Measurements from ENCODE around the gene RBFOX2.
"Not testable (repeated sequence)": the region's sequence is repeated elsewhere in the genome, so short reads cannot be mapped to it uniquely, and the experiment has no call there.

The RBFOX2 gene

DNA sequence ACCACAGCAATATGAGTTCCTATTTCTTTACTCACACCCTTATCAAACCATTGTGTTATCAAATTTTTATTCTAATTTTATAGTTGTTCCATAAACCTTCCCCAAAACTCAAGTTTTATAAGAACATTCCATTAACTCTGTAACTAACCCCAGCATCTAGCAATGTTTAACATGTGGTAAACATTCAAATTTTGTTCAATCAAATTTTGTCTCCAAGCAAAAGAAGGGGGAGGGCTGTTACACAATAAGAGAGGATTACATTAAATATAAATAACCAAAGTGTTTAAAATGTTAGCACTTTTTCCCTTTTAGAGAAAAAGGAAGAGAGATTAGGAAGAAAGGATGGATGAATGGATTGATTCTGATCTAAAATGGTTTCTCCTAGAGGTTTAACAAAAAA is 20.5 kb downstream of the RBFOX2 start:
- no peak for DNase-seq

- no peak for DNase-seq
These were observed 24.5 kb downstream of the RBFOX2 start for GRCh38 chr22:36003972-36004674.

- DNase-seq: no peak
These were observed 25.8 kb downstream of the RBFOX2 start for GRCh38 chr22:36002718-36003260.

DNA sequence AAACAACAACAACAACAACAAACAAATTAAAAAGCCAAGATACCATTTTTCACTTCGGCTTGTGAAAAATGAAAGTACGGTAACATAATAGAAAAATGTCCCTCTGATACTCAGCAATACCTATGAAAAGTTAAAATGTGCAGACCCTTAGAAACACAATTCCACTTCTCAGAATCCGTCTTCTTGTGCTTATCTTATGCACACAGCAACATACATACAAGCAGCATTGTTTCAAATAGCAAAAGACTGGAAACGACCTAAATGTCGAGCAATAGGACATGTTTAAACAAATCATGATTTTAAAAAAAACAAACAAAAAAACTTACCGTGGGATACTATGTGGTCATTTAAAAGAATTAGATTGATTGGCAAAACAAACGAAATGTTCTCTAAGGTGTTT is 26.5 kb downstream of the RBFOX2 start:
- DNase-seq: no peak

- no peak for DNase-seq
These were observed 29.9 kb downstream of the RBFOX2 start for GRCh38 chr22:35998748-35999147.

- DNase-seq: no peak
These were observed 31.2 kb downstream of the RBFOX2 start for GRCh38 chr22:35997438-35997837.

GRCh38 chr22:35996596-35996995 is 32.0 kb downstream of the RBFOX2 start:
- DNase-seq: no peak

DNA sequence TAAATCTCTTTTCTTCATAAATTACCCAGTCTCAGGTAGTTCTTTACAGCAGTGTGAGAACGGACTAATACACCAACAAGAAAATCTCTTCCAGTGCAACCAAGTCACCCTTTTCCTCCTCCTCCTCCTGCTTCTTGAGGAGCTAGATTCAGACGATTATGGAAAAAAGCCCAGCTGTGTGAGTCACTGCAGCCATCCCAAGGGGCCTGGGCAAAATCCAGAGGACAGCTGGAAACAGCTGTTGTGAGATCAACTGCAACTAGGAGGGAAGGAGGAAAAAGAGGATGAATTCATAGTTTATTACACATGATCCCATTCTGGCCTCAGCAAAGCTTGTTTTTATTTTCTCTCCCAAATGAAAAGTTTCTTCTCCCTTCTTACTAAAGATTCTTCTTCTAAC is 32.9 kb downstream of the RBFOX2 start:
- no peak for DNase-seq

DNA sequence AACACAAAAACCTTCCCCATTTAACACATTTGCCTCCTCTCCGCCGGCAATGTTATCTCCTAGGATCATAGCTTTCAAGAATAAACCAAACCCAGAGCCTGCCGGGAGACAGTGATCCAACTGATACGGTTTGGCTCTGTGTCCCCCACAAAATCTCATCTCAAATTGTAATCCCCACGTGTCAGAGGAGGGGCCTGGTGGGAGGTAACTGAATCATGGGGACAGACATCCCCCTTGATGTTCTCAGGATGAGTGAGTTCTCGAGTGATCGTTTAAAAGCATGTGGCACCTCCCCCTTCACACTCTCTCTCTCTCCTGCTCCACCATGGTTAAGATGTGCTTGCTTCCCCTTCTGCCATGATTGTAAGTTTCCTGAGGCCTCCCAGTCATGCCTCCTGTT is 33.3 kb downstream of the RBFOX2 start:
- no peak for DNase-seq

GRCh38 chr22:35993727-35994126 is 34.9 kb downstream of the RBFOX2 start:
- DNase-seq: not testable (repeated sequence)

DNA sequence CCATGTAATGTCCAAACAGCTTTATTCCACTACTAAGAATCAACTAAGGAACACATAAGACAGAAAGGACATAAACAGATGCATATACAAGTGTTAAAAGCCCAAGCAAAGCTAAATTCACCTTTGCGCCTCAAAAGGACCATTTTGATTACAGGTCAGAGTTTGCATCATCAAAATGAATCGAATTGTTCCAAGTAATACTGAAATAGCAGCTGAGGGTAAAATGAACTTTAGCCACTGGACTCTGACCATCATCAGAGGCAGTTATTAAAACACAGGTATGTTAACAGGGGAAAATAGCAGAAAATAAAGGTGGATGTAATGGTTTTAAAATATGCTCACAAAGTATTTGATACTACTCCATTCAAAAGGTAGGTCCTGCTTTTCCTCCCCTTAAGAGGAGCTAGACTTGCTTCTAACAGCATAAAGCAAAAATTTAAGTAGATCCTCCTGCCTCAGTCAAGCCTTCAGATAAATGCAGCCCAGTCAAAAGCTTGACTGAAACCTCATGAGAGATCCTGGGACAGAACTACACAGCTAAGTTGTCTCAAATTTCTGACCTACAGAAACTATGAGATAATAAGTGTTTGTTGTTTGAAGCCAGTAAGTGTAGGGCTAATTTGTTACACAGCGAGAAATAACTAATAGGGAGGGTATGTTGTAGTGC is 35.4 kb downstream of the RBFOX2 start:
- DNase-seq: no peak

GRCh38 chr22:35991168-35991567 is 37.5 kb downstream of the RBFOX2 start:
- no peak for DNase-seq

GRCh38 chr22:35988030-35988429 is 40.6 kb downstream of the RBFOX2 start:
- no peak for DNase-seq

DNA sequence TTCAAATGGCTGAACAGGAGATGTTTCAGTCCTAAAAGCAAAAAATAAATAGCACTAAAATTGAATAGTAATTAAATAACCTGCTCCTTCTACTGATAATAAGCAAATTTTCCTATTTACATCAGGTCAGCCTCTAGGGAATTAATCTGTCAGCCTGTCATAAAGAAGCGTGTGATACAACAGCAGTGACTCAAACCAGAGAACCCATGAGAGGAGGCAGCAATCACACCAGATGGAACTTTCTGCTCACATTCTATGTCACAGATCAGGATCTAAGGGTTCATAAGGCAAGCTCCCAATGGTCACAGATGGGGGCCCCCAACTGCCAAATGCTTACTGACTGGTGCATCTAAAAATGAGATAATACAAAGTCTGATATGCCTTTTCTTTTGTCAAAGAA is 41.1 kb downstream of the RBFOX2 start:
- no peak for DNase-seq

DNA sequence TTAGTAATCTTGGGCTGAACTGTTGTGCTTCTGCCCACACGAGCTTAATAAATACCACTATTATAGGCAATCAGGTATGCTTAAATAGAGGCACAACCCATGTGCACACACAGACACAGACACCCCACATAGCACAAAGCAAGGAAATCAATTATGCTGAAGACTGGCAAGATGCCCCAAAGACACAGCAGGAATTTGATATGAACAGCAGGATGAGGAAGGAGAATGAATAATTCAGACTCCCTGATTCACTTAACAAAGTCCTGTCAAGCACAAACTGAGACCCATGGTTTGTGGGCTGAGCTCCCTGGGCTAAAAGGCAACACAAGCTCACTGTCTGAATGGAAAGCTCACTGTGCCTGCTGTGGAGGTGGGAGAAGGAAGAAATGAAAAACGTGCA is 42.5 kb downstream of the RBFOX2 start:
- DNase-seq: no peak

DNA sequence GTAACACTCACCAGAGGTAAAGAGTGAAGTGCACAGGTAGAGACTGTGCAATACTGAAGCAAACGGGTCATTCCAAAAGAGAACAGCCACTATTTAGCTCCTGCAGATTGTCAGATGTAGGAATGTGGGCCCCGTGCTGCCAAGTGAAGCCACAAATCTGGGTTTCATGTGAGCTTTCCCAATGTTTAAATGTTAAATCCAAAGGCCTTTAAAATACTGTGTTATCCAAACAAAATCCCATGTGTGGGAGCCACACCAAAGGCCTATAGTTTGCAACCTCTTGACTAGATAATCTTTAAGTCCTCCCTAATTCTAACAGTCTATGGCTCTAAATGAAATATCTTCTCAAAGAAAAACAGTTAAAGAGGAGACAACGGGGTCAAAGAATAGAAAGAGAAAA is 43.3 kb downstream of the RBFOX2 start:
- DNase-seq: no peak

DNA sequence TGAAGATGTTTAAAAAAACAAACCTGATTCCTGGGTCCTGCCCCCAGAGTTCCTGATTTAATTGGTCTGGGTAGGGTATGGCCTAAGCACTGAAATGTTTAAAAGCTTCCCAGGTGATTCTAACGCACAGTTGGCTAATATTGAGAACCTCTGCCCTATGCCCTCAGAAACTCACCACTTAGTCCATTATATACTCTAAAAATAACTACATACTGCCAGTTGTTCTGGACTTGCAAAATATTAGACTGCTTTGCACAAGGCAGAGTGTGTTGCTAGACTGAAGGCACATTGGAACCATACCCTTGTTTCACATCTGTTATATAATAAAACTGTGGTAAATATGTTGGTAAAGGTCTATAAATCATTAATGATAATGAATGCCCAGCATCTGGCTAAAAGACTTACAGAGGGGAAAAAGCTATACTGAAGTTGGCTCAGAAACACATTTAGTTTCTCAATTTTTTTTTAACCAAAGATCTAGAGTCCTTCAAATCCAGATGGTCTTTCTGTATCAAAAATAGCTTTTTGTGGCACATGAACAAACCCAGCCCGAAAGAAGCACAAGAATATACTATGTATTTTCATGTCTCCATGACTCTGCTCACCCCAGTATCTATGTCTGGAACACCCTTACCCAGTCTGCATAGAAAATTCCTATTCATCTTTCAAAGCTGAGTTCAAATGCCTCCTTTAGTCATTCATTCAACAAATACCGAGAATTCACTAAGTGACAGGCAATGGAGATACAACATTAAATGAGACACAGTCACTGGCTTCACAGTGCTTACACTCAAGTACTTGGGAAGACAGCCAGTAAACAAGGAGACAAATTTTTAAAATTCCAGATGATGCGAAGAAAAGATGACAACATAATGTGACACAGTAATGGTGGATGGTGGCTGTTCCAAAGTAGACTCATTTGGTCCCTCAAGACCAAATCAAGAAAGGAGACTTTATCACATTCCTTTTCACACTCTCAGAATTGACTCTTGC is 44.1 kb downstream of the RBFOX2 start:
- no peak for DNase-seq

GRCh38 chr22:35981900-35982299 is 46.7 kb downstream of the RBFOX2 start:
- DNase-seq: no peak

GRCh38 chr22:35978889-35979288 is 49.7 kb downstream of the RBFOX2 start:
- no peak for DNase-seq

DNA sequence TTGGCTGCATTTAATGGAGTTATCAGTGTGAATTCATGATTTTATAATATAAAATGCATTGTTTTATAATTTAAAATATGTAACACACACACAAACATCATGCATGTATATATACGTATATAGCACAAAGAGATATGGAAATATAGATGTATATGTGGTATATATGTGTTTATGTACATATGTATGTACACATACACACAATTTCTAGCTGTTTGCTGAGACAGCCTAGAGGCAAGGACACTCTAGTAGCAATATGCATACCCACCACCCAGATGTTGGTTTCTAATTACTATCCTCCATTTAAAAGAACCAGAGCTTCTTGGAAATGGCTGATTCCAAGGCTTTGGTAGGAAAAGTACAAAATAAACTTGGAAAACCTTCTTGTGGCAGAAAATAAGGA is 50.4 kb downstream of the RBFOX2 start:
- DNase-seq: no peak

GRCh38 chr22:35977136-35977535 is 51.5 kb downstream of the RBFOX2 start:
- no peak for DNase-seq

- DNase-seq: no peak
These were observed 55.2 kb downstream of the RBFOX2 start for GRCh38 chr22:35973388-35973787.

DNA sequence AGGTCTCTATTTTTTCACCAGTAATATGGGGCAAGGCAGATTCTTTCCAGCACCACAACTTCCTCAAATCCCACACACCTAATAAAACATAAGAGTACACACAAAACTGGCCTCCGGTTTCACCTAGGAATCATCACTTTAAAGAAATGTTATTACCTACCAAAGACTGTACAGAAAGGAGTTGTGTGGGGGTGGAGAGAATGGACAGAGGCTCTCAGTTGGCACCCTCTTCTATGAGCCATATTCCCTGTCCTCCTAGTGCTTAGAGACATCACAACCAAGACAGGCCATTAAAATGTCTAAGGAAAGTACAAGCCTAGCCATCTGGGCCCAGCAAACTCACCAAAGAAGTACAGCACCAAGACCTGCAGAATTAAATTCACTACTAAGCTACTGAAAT is 56.1 kb downstream of the RBFOX2 start:
- DNase-seq: no peak
